ENCODE results near the gene TEPSIN.
"Not testable (repeated sequence)": the region's sequence is repeated elsewhere in the genome, so short reads cannot be mapped to it uniquely, and the experiment has no call there.

TEPSIN gene

GRCh38 chr17:81236784-81237183 is 2.1 kb downstream of the TEPSIN start:
- no peak for DNase-seq (ENCODE audit: low spot score)

DNA sequence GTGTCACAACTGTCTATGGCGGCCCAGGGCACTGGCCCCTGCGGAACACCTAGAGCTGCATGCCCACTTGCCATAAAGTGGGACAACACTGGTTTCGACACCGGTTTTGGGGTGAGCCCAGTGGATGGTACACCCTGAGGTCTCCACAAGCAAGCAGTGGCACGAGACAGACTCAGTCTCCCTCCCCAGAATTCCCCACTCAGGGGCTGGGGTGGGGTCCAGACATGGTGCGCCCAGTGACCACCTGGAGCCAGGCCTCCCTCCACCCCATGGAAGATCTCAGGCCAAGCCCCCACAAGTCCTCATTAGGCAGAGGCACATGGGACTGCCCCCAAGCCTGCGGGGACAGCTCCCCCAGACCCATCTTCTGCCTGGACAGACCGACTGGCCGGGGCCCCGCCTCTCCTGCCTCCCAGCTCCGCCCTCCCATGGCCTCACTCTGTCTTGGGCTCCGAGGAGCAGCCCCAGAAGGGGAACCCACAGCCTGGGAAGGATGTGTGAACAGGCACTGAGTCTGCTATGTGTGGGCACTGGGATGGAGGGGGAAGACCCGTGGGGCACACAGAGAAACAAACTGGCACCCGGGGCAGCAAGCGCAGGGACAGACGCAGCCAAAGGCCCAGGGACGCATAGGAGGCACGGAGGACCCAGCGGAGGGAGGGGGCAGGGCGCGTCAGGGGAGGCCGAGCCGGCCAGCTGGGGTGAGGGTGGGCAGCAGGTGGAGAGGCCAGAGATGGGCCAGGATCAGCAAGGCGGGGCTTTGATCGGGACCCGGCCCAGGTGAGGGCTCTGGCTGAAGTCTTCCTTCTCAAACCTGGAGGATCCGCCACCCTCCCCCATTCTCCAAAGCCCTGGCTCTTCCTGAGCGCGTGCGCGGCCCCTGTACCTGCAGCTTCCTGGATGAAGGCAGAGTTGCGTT is 2.8 kb downstream of the TEPSIN start:
- DNase-seq (ENCODE audit: low spot score), result no peak

- no peak for DNase-seq (ENCODE audit: low spot score)
These were observed 3.7 kb downstream of the TEPSIN start for GRCh38 chr17:81234940-81235821.

- no peak for DNase-seq (ENCODE audit: low spot score)
These were observed 4.4 kb downstream of the TEPSIN start for GRCh38 chr17:81234506-81234855.

- DNase-seq (ENCODE audit: low spot score), result no peak
These were observed 4.9 kb downstream of the TEPSIN start for GRCh38 chr17:81233811-81234505.

GRCh38 chr17:81233316-81233715 is 5.5 kb downstream of the TEPSIN start:
- DNase-seq (ENCODE audit: low spot score), result no peak

GRCh38 chr17:81232616-81233241 is 6.1 kb downstream of the TEPSIN start:
- DNase-seq (ENCODE audit: low spot score), result no peak

GRCh38 chr17:81231766-81232581 is 6.9 kb downstream of the TEPSIN start:
- no peak for DNase-seq (ENCODE audit: low spot score)

- no peak for DNase-seq (ENCODE audit: low spot score)
These were observed 7.7 kb downstream of the TEPSIN start for GRCh38 chr17:81231121-81231645.

DNA sequence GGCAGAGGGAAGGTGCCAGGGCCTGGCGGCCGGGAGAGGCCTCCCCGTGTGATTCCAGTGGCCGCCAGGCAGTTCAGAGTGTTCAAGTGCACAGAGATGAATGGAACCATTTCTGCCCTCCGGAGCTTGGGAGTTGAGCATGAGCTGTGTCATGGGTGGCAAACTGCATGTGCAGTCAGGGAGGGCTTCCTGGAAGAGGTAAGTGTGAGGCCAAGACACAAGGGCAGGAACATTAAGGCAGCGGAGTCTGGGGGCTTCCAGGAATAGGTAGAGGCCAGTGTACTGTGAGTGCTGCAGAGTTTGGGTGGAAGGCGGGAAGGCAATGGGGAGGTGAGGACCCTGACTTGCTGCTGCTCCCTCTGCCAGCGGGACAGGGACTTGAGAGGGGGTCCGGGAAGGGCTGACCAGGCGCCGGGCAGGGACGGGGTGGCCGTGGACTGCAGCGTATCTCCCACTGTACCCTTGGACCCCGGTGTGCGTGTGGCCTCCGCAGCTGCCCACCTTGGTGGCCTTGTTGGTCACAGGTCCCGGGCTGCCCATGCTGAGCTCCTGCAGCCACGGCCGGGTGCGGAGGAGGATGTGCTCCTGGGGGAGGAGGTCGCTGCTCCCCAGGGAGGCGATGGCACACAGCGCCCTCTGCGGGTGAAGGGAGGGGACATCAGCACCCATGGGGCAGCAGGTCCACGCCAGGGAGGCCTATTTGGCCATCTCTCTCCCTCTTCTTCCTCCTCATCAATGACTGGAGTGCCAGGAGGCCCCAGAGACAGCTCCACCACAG is 8.6 kb downstream of the TEPSIN start:
- DNase-seq (ENCODE audit: low spot score), result no peak

DNA sequence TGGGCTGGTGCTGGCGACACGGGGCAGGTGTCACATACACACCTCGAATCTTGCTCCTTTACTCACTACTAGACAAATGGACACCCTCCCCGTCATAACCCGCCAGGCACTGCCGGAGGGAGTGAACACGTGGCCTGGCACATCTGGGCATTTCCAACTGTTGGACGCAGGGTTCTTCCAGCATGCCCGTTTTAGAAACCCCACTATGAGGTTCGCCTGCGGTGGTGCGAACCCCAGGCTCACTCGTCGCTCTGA is 9.3 kb downstream of the TEPSIN start:
- no peak for DNase-seq (ENCODE audit: low spot score)

DNA sequence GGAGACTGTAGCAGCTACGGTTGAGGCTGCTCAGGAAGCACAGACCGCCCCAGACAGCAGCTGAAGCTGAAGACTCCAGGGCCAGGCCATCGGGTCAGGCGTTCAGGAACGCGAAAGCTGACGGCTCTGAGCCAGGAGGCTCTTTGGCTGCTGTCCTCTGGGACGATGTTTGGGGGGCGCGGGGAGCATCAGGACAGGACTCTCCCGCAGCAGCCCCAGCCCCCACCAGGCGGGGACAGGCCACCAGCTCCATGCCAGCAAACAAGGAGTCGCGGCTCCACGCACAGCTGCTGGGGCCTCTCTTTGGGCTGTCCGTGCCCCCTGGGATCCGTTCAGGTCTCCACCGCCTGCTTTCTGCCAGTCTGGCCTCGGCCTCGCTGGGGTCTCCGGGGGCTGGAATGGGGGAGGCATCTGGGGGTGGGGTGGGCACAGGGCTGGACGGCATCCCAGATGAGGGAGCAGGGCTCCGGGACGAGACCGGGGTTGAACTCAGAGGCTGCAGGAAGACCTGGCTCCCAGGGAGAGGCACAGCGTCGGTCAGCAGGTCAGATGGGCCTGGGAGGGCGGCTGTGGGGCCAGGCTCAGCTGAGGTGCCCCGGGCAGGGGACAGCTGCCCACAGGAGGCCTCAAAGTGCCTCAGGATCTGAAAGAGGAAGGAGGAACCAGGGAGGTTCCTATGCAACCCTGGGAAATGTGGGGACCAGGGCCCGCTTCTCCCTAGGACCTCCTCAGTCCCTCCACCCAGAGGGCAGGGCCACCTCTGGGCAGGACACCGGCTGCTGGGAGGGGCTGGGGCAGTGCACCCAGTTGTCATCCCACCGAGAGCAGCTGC is 9.8 kb downstream of the TEPSIN start:
- no peak for DNase-seq (ENCODE audit: low spot score)

- DNase-seq (ENCODE audit: low spot score), result no peak
These were observed 10.4 kb downstream of the TEPSIN start for GRCh38 chr17:81228420-81228819.

- not testable (repeated sequence) for DNase-seq (ENCODE audit: low spot score)
These were observed 11.2 kb downstream of the TEPSIN start for GRCh38 chr17:81227630-81228029.

- DNase-seq (ENCODE audit: low spot score), result no peak
These were observed 15.1 kb downstream of the TEPSIN start for GRCh38 chr17:81223762-81224130.

DNA sequence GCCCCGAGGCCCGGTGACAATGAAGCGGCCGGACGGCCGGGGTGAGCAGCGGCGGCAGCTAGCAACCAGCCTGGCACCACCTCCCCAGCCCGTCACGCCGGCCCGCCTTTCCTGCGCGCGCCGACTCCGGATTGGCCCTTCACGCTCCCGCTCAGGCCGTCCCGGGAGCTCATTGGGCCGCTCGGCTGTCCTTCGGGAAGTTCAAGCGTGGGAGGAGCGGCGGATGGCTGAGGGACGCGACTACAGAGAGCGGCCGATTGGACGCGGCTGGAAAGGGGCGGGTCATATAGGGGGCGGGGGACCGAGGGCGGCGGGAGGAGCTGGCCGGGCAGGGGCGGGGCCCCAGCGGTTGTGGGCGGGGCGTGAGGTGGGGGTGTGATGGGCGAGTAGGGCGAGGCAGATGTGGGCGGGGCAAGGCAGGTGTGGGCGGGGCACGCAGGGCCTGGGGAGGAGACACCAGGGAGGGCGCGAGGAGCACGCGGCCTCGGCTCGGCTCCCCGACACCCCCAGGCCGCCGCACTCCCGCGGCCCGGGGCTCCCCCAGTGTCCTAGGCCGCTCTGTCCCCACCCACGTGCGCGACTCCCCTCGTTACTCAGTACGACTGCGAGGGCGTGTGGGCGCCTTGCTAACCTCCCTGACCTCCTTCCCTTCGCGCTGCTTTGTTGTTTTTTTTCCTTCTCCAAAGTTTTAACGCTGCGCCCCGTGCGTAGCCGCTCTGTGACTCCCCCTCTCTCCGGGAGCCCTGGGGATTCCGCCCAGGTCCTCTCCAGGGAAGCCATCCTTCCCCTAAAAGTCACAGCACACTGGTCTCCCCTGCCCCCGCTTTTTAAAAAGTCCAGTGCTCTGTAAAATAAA is 15.7 kb downstream of the TEPSIN start, which contains the start of gene CEP131:
CEP131 (minus strand) TSS at position 60 of the 856 bp plus-strand sequence. CDS start 2,909 bp downstream, outside the sequence.
- DNase-seq (ENCODE audit: low spot score), result peak; percentile 99

- no peak for DNase-seq (ENCODE audit: low spot score)
These were observed 16.3 kb downstream of the TEPSIN start for GRCh38 chr17:81222620-81222905.

- DNase-seq (ENCODE audit: low spot score), result no peak
These were observed 16.8 kb downstream of the TEPSIN start for GRCh38 chr17:81221842-81222619.
